Subcutaneous adipose tissue (tissue), 4 donors: ENCODE measurements around the gene GOLPH3. TPM values are rescaled to one million over a fixed set of nuclear protein-coding genes. Genes with fewer than 3 reads are reported as not detected.

Experiments used
- CTCF ChIP-seq: fragments of 450-650 bp; IDR thresholded peaks from one replicate; pipeline ENCODE4 v1.5.1; 2016; ENCODE audit warnings: low read depth, mild to moderate bottlenecking, control low read depth, antibody characterized with exemption, moderate library complexity
- small RNA-seq: library from RNA; depleted of rRNA; stranded (forward); fragments of <200 nt; gene quantifications from one replicate; pipeline ENCODE3, GENCODE V24; 2016
- total RNA-seq, 4 donors: library from RNA; depleted of rRNA; stranded (reverse); fragments of >200 nt; gene quantifications; one replicate each; pipeline ENCODE4 v1.1.0, GENCODE V29; 2016

GOLPH3 gene
- total RNA-seq, 4 donors from 2014 or later = 78.9 to 122 (median 87.5) TPM

- TF ChIP-seq CTCF = no peak
Observed at GRCh38 chr5:32087086-32088082, 86.7 kb downstream of the GOLPH3 start.

GRCh38 chr5:32083981-32084430 is 90.1 kb downstream of the GOLPH3 start:
- no peak for TF ChIP-seq CTCF

GRCh38 chr5:32082701-32083100 is 91.4 kb downstream of the GOLPH3 start:
- no peak for TF ChIP-seq CTCF

- TF ChIP-seq CTCF = no peak
Observed at GRCh38 chr5:32076699-32077695, 97.1 kb downstream of the GOLPH3 start.

Small RNAs within 50 kb of the gene (small RNA-seq; reads per million reads assigned to genes)
- 0.49 reads per million for gene RF00019

Other genes with a start within 250 kb of the GOLPH3 start
- gene MTMR12, start 138.6 kb upstream of the GOLPH3 start, total RNA-seq = 10 to 100 TPM; 41.8 to 96.0 (median 62.3) TPM